HG02678 (cell line): ENCODE results near the gene CIROP.
A peak's percentile ranks its signal among the peaks of the same experiment; 100 is the strongest.

ENCODE experiments used
- ATAC-seq: cut with Tn5 transposase; IDR thresholded peaks from one replicate; pipeline ENCODE4 v1.9.1; 2021; ENCODE audit warnings: mild to moderate bottlenecking, moderate library complexity; ENCODE audit not compliant: unreplicated experiment

CIROP gene

DNA sequence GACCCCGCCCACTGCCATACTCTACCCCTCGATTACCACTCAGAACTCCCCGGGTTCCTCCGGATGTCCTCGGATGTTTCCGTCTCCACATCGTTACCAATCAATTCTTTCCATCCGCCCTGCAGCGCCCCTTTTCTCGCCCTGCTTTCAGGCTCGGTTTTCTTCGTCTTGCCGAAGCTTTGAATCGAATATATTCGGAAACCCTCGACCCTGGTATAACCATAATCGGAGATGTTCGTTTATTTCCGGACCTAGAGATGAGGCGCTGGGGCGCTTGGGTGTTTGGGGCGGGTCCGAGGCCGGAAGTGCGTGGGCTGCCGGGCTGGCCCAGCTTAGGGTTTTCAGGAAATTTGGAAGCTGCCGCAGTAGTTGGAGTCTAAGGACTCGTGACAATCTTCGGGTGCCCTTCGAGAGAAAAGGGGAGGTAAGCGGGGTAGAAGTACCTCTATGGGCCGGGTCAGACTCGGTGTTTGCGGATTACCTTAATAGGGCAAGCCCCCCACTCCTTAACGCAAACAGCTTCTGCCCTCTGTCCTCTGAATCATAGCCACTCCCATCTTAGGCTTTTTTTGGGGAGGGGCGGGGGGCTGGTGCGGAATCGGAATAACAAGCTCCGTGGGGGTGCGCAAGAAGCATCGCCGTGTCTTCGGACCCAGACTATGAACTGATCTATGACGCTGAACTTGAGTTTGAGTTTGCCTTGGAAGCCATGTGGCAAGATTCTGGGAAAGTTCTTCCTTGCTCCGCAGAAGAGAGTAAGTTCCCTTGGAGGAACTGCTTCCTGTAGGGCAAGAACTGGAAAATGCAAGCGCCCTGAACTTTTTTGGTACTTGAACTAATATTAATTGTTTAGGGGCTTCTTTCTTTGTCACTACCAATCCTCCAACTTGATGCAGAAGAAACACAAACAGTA is 9.3 kb downstream of the CIROP start, which contains the start of gene C14orf119:
Gene C14orf119, plus strand, starts transcription at position 310 of the 913 bp plus-strand sequence. CDS start 2,154 bp downstream, outside the sequence.
- peak; percentile 88 for ATAC-seq

DNA sequence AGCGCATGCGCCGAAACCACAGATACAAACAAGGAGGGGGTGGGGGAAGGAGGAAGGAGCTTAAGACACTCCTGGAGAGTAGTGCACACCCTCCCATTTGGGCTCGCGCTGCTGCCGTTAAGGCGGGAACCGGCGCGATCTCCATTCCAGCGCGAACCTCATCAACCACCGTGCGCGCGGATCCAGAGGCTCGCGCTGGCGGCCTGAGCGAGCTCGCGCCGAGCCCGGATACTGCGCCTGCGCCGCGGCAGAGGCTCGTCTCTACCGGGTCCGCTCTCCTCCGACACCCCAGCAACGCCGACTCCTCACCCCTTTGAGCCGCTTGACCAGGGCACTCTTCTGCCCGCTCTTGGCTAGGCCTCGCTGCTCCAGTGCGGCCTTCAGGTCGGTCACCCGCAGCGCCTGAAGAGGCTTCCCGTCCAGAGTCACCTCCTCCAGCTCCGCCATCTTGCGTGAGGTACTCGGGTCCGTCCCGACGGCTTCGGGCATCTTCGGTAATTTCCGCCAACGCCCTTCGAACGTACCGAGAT is 10.1 kb downstream of the CIROP start, which contains the start of gene ACIN1:
Gene ACIN1, minus strand, starts transcription at position 471 of the 530 bp plus-strand sequence. Its CDS starts 24 bp downstream, at position 447.
- ATAC-seq: peak; percentile 31

- no peak for ATAC-seq
These were observed 10.7 kb downstream of the CIROP start for GRCh38 chr14:23093991-23094665.

DNA sequence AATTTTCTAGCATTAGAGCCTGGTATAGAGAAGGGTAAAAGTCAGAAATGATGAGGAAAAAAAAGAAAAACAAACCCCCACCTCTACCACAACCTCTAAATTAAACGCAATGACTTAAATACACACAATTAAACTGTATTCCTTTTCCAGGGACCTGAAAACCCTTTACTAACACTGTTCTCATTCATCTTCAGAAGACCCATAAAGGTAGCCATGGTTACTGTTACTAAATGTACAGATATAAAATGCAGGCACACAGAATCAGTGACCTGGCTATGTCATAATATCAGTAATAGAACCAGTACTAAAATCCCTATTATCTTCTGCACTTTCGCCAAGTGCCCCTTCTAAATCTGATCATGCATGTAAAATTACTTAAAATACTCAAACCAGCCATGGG is 11.3 kb downstream of the CIROP start:
- ATAC-seq: no peak

- ATAC-seq: no peak
These were observed 11.7 kb downstream of the CIROP start for GRCh38 chr14:23093104-23093503.

GRCh38 chr14:23091294-23092225 is 13.2 kb downstream of the CIROP start:
- ATAC-seq: no peak

DNA sequence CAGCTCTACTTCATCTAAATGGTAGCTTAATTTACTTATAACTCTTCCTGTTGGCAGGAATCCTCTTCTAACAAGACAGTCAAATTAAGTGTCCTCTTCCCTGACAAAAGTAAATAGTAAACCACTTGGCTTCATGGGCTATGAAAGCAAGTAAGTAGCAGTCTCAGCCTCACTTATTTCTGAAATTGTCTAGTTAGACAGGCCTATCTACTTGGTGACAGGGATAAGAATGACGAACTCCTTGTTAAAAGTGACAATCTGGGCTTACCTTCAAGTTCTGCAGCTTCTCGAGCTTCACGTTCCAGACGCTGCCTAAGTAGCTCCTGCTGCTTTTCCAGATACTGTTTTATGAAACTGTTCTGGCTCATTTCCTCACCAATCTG is 14.5 kb downstream of the CIROP start:
- no peak for ATAC-seq

GRCh38 chr14:23089498-23090253 is 15.1 kb downstream of the CIROP start:
- no peak for ATAC-seq

DNA sequence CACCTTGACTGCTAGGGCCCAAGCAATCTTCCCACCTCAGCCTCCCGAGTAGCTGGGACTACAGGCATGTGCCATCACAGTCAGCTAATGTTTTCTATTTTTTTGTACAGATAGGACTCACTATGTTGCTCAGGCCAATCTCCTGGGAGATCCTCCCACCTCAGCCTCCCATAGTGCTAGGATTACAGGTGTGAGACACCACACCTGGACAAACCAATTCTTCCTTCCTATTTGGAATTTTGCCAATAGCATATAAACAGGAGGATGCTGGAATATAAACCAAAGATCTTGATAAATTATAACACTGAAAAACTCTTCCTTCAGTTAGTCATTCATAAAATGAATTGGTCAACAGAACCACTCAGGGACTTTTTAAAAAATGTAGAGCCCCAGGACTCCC is 18.2 kb downstream of the CIROP start:
- ATAC-seq: no peak

DNA sequence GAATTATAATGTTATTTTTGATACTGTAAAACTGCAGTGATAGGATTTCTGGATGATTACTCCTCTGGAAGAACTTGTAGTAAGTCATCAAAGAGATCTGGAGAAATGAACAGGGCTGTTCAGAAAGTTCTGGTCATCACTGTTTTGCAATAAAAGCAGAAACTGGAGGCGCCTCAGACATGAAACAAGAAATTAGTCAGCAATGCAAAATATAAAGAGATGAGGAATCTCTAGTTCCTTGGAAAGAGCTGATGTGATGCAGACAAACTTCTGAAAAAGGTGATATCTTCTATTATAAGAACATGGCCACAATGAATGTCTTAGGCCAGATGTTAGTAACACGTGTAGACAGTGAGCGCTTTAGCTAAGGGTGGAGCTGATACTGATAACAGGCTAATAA is 19.3 kb downstream of the CIROP start:
- no peak for ATAC-seq

- no peak for ATAC-seq
These were observed 24.3 kb downstream of the CIROP start for GRCh38 chr14:23080474-23080873.

DNA sequence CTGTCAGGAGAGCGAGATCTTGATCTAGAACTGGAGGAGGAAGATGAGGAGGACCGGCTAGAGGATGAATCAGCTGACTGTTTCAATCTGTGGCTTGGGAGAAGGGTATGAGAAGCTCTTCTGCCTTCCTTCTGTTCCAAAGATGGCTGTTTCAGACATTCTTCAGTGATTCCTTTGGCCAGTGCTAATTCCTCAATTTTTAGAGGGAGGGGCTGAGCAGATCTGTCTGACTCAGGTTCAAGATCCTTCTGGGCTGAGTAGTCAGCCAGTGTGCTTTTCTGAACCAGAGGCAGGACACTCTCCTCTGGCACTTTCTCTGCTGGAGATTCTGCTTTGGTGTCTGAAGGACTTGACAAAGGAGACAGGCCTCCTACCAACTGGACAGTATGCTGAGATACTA is 25.1 kb downstream of the CIROP start:
- no peak for ATAC-seq

DNA sequence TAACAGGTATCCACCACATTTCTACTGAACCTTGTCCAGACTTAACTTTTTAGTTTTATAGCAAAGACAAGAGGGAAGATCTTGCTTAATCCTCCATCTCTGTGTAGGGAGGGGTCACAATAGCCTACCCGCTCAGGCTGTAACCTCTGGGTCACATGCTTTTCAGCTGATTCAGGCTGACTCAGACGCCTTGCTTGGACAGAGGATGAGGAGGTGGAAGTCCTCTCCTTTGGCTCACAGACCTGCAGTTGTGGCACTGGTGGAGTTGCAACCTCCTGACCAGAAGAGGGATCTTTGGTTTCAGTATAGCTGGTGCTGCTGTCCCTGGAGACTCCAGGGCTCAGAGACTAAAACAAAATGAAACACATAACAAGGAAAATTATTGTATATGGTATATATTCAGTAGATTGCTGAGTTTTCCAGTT is 26.1 kb downstream of the CIROP start:
- no peak for ATAC-seq

DNA sequence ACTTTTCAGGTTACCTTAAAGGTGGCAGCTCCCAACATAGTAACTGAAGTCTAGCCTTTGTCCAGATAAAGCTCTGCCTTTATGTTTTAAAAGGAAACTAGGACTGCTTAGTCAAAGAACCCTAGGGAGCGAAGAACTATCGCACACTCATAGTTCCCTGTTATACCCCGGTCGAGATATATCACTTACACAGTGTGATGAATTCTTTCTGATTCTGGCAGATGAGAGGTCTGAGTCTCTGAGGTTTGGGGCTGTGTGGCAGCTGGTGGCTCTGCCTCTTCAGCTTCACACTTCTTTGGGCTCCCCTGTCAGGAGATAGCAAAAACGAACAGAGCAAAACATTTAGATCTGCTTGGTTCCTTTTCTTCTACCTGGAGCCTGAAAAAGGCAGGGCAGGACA is 26.8 kb downstream of the CIROP start:
- no peak for ATAC-seq

- no peak for ATAC-seq
These were observed 27.9 kb downstream of the CIROP start for GRCh38 chr14:23076785-23077408.

DNA sequence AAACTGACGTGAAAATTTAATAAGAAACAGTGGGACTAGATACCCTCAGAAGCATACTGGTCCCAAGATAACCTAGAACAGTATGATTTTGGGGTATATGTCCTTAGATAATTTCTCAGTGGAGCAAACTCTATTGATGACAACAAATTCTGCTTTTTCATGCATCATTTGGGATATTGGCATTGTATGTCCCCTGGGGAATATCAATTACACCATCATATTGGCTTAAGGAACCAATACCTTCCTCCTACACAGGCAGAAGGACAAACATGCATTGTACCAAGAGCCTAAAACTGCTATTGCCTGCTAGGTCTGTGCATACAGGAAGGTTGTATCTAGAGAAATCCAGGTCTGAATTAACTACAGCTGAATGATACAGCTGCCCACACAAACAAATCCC is 29.9 kb downstream of the CIROP start:
- ATAC-seq: no peak

DNA sequence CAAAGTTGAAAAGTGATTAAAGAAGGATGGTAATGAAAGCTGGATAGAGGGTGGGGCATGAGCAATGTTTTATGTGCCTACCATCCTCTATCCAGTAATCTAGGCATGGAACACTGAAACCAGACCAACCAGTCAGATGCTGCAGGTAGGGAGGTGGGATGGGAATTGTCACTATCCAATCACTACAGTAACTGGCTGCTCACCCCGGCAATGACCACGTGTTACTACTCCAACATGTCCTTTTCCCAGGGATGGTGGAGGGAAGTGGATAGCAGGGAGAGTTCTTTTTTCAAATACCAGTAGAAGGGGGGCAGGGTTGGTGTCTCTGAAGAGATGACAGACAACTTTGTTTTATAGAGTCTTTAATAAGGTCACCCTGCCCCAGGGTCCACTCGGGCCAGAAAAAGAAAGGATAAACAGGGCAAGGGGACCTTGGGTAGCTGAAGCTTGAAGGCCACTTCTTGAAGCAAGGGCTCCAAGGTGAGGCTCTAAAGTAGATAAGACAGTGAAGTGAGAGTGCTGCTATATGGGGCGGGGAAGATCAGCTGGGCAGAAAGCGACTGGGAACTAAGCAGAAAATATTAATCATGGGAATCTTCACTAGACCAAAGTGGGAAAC is 32.8 kb downstream of the CIROP start:
- no peak for ATAC-seq

GRCh38 chr14:23071244-23071920 is 33.4 kb downstream of the CIROP start:
- peak; percentile 89 for ATAC-seq
